ENCODE results near the gene ZNF543. TPM values are rescaled to one million over a fixed set of nuclear protein-coding genes. Genes with fewer than 3 reads are reported as not detected.

The ZNF543 gene
- polyA plus RNA-seq, 1 donor from 2014 or later, result 9.3 TPM

DNA sequence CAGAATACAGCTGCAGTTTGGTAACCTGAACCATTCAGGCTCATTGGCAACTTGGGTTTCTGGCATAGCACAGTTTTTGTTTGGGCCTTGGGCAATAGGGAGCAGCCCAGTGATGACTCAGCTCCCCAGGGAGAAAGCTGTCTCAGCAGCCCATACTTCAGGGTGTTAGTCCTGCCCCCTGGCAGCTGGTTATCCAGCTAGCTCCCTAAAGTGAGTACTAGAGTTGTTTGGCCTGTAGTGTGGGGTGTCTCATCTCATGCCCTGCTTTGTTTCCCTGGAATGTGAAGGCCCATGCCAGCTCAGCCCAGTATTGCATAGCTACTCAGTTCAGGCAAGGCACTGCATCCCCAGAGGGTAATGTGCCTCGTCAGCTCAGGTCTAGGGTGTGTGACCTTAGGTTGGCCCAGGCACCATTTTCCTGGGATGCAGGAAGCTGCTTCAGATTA lies 18.2 kb upstream of the ZNF543 start:
- Histone ChIP-seq H3K4me2 (ENCODE audit: low read length) (no peak overlapping the region), H3F3A (ENCODE audit: insufficient read depth, low read length, poor library complexity, severe bottlenecking) (no peaks in the 10 kb centered on the region), H2AFZ (ENCODE audit: low read depth, low read length) (no peak overlapping the region), H3K36me3 (ENCODE audit: insufficient read depth, low read length) (no peaks in the 10 kb centered on the region), H3K27me3 (ENCODE audit: insufficient read depth, low read depth, low read length) (no peaks in the 10 kb centered on the region), H3K9me2 (ENCODE audit: insufficient read depth, low read length) (no peaks in the 10 kb centered on the region), H4K20me1 (ENCODE audit: insufficient read depth) (no peaks in the 10 kb centered on the region), H3K79me2 (replicated peaks; ENCODE audit: insufficient read depth, low read length) (peaks cover 2% of the 10 kb centered on the region), H3K4me3 (ENCODE audit: low read length) (no peak overlapping the region), H3K9me3 (ENCODE audit: low read length) (no peaks in the 10 kb centered on the region), H3K27ac (ENCODE audit: low read length) (no peak overlapping the region), H3K9ac (ENCODE audit: low read length) (no peak overlapping the region)
- no peak for TF ChIP-seq TAF1 (IDR thresholded peaks at IDR 0.05; ENCODE audit: low read depth)

DNA sequence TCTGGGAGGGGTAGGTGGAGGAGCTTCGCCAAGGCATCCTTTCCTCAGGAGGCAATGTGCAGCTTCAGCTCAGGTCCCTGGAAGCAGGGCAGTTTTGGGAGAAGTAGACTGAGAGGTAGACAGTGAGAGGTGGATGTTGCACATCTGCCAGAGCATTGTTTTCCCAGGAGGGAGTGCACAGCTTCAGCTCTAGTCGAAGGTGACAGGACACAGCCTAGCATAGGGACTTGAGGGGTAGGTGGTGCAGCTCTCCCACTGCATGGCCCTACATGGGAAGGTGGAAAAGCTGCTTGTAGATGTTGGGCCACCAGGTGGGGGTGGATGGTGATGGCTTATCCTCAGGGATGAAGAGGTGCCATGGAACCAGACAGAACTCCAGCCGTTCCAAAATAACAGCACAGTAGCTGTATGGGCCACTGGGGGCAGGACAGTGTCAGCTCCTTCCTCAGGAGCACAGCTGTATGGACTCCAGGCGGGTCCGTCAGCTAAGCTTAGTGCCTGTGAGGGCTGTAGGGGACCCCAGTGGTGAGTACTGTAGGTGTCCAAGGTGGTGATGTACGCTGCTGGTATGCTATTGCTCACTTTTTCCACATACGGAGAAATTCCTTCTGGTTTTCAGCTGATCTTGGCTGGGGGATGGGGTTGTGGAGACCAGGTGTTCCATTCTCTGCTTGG lies 17.4 kb upstream of the ZNF543 start:
- no peaks in the 10 kb centered on the region for H3K9me3 ChIP-seq (ENCODE audit: low read length)
- H3K27ac ChIP-seq (ENCODE audit: low read length), result no peak overlapping the region
- no peak overlapping the region for H3K4me2 ChIP-seq (ENCODE audit: low read length)
- H3K4me3 ChIP-seq (ENCODE audit: low read length), result no peak overlapping the region
- H3K9ac ChIP-seq (ENCODE audit: low read length), result no peak overlapping the region
- H3K79me2 ChIP-seq (replicated peaks; ENCODE audit: insufficient read depth, low read length), result peaks cover 2% of the 10 kb centered on the region
- TF ChIP-seq, protein P1, sequence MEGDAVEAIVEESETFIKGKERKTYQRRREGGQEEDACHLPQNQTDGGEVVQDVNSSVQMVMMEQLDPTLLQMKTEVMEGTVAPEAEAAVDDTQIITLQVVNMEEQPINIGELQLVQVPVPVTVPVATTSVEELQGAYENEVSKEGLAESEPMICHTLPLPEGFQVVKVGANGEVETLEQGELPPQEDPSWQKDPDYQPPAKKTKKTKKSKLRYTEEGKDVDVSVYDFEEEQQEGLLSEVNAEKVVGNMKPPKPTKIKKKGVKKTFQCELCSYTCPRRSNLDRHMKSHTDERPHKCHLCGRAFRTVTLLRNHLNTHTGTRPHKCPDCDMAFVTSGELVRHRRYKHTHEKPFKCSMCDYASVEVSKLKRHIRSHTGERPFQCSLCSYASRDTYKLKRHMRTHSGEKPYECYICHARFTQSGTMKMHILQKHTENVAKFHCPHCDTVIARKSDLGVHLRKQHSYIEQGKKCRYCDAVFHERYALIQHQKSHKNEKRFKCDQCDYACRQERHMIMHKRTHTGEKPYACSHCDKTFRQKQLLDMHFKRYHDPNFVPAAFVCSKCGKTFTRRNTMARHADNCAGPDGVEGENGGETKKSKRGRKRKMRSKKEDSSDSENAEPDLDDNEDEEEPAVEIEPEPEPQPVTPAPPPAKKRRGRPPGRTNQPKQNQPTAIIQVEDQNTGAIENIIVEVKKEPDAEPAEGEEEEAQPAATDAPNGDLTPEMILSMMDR (IDR thresholded peaks at IDR 0.05; ENCODE audit: poor library complexity, severe bottlenecking), result no peak
- TF ChIP-seq, protein P2, sequence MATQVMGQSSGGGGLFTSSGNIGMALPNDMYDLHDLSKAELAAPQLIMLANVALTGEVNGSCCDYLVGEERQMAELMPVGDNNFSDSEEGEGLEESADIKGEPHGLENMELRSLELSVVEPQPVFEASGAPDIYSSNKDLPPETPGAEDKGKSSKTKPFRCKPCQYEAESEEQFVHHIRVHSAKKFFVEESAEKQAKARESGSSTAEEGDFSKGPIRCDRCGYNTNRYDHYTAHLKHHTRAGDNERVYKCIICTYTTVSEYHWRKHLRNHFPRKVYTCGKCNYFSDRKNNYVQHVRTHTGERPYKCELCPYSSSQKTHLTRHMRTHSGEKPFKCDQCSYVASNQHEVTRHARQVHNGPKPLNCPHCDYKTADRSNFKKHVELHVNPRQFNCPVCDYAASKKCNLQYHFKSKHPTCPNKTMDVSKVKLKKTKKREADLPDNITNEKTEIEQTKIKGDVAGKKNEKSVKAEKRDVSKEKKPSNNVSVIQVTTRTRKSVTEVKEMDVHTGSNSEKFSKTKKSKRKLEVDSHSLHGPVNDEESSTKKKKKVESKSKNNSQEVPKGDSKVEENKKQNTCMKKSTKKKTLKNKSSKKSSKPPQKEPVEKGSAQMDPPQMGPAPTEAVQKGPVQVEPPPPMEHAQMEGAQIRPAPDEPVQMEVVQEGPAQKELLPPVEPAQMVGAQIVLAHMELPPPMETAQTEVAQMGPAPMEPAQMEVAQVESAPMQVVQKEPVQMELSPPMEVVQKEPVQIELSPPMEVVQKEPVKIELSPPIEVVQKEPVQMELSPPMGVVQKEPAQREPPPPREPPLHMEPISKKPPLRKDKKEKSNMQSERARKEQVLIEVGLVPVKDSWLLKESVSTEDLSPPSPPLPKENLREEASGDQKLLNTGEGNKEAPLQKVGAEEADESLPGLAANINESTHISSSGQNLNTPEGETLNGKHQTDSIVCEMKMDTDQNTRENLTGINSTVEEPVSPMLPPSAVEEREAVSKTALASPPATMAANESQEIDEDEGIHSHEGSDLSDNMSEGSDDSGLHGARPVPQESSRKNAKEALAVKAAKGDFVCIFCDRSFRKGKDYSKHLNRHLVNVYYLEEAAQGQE (IDR thresholded peaks at IDR 0.05; ENCODE audit: borderline replicate concordance), result no peak
- no peak for TF ChIP-seq EZH2 (IDR thresholded peaks at IDR 0.05; ENCODE audit: borderline replicate concordance, insufficient read depth, low read length, poor library complexity, severe bottlenecking)
- TF ChIP-seq RAD21 (conservative IDR thresholded peaks at IDR 0.05), result no peak
- no peak for TF ChIP-seq EP300 (conservative IDR thresholded peaks at IDR 0.05; ENCODE audit: poor library complexity, severe bottlenecking)
- no peak for TF ChIP-seq POLR2AphosphoS5 (IDR thresholded peaks at IDR 0.05)
- no peak for TF ChIP-seq TAF1 (IDR thresholded peaks at IDR 0.05; ENCODE audit: low read depth)
- TF ChIP-seq MXI1 (conservative IDR thresholded peaks at IDR 0.05; ENCODE audit: poor library complexity, severe bottlenecking), result no peak
- TF ChIP-seq SMC3 (conservative IDR thresholded peaks at IDR 0.05; ENCODE audit: poor library complexity), result no peak
- no peaks in the 10 kb centered on the region for H3K36me3 ChIP-seq (ENCODE audit: insufficient read depth, low read length)
- no peaks in the 10 kb centered on the region for H3K9me2 ChIP-seq (ENCODE audit: insufficient read depth, low read length)
- no peaks in the 10 kb centered on the region for H4K20me1 ChIP-seq (ENCODE audit: insufficient read depth)
- no peaks in the 10 kb centered on the region for H3F3A ChIP-seq (ENCODE audit: insufficient read depth, low read length, poor library complexity, severe bottlenecking)
- H2AFZ ChIP-seq (ENCODE audit: low read depth, low read length), result no peak overlapping the region
- no peaks in the 10 kb centered on the region for H3K27me3 ChIP-seq (ENCODE audit: insufficient read depth, low read depth, low read length)

Measured in neural cell (in vitro differentiated cells).